ENCODE measurements around the gene BRAT1. TPM values are rescaled to one million over a fixed set of nuclear protein-coding genes. Genes with fewer than 3 reads are reported as not detected.

The BRAT1 gene
- total RNA-seq, 2 experiments from 2014 or later: 44.7 to 52.0 TPM

DNA sequence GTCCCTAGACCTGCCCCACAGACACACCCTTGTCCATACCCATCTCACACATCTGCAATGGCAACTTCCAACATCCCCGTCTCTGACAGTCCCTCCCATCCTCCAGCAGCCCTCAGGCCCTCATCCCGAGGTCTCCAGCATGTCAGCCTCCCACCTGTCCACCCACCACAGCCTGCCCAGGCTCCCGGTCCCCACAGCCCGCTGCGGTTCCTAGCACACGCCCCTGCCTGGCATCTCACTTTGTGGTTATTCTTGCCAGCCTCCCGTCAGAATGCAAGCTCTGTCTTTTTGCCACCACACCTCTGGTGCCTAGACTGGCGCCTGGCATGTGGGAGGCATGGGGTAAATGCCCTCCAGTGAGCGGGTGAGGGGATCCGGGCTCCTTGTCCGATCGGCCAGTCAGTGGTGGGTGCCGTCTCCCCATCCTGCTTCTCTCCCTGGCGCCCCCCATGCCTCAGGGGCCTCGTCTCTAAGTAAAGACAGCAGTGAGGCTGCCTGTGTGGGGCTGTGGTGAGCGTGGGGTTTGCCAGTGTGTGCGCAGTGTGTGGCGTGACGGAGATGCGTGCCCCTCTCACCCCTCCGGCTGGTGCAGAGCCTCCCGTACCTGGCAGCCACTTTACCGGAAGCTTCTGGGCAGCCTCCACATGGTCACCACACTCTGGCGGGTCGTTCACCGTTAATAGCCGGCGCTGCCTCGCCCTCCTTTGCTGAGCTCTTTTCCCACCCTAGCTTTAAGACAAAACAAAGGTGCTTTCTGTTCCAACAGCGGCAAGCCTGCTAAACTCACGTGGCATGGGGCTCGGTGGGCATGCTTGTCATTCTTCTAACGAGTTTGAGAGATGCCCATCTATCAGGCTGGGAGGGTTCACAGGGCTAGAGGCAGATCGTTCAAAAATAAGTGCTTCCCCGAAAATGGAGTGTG lies 48.0 kb upstream of the BRAT1 start:
- POLR2A ChIA-PET: interaction anchor here (0.5 to 1.1 kb wide), 3 partner anchors 9 to 243 kb away, joined by 3 read pairs; no protein-coding TSS in a partner anchor

DNA sequence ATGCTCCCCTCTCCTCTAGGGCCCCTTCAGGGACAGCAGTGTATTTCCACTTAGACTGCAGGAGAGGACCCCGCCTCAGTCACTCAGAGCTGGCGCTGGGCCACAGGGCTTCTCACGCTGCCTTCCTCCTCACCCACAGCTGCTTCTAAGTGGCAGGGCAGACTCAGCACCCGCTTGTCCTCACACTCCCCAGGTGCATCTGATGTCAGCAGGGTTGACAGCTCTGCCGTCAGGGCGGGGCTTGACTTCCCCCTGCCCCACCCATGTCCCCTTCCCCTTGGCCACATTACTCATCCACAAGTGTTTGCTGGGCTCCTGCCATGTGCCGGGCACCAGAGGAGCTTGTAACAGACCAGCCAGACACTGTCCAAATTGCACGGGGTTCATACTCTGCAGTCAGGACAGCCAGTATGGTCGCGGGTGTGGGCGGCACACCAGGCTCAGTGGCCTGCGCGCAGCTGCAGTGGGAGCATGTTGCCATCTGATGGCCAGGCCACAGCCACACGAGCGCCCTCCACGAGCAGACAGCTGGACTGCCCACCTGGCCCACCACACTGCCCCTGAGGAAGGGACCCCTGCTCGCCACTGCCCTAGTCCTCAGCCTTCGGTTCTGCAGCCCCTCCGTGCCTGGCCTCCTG lies 47.2 kb upstream of the BRAT1 start:
- Histone ChIP-seq H3K27ac (ENCODE audit: low read depth, low read length, poor library complexity, severe bottlenecking) (no peak overlapping the region), H3K36me3 (ENCODE audit: insufficient read depth, low read length) (no peaks in the 10 kb centered on the region), H2AFZ (ENCODE audit: low read length) (no peak overlapping the region), H3K4me3 (ENCODE audit: low read depth, low read length, poor library complexity, severe bottlenecking) (no peak overlapping the region), H3K9me3 (ENCODE audit: low read length) (no peaks in the 10 kb centered on the region), H3K9me2 (ENCODE audit: insufficient read depth, low read length) (no peaks in the 10 kb centered on the region), H3K79me2 (ENCODE audit: insufficient read depth, low read depth, low read length) (no peaks in the 10 kb centered on the region), H4K20me1 (ENCODE audit: insufficient read depth, low read length) (no peaks in the 10 kb centered on the region), H3K4me2 (ENCODE audit: low read length) (no peak overlapping the region), H3K4me1 (ENCODE audit: insufficient read depth, low read length, poor library complexity, severe bottlenecking) (no peaks in the 10 kb centered on the region)
- no peak for DNase-seq (ENCODE audit: low spot score)
- ChIA-PET CTCF (ENCODE audit: unreplicated experiment) (no interaction called here), POLR2A (interaction anchor here (0.8 to 1.1 kb wide), 2 partner anchors 10 to 242 kb away, joined by 3 read pairs; no protein-coding TSS in a partner anchor)
- no TSS peak for BruUV-seq (replicated peaks)
- intact Hi-C loops (cut with micrococcal nuclease; ENCODE audit: unreplicated experiment): no loop called here
- no peak for TF ChIP-seq EZH2phosphoT487 (IDR thresholded peaks at IDR 0.05; ENCODE audit: borderline replicate concordance, low read depth, low read length)
- TF ChIP-seq, protein P1, sequence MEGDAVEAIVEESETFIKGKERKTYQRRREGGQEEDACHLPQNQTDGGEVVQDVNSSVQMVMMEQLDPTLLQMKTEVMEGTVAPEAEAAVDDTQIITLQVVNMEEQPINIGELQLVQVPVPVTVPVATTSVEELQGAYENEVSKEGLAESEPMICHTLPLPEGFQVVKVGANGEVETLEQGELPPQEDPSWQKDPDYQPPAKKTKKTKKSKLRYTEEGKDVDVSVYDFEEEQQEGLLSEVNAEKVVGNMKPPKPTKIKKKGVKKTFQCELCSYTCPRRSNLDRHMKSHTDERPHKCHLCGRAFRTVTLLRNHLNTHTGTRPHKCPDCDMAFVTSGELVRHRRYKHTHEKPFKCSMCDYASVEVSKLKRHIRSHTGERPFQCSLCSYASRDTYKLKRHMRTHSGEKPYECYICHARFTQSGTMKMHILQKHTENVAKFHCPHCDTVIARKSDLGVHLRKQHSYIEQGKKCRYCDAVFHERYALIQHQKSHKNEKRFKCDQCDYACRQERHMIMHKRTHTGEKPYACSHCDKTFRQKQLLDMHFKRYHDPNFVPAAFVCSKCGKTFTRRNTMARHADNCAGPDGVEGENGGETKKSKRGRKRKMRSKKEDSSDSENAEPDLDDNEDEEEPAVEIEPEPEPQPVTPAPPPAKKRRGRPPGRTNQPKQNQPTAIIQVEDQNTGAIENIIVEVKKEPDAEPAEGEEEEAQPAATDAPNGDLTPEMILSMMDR (conservative IDR thresholded peaks at IDR 0.05; ENCODE audit: low read length): no peak

More for the DNA sequence above, 48.0 kb upstream of the BRAT1 start:
- Histone ChIP-seq H3K79me2 (ENCODE audit: insufficient read depth, low read depth, low read length) (no peaks in the 10 kb centered on the region), H4K20me1 (ENCODE audit: insufficient read depth, low read length) (no peaks in the 10 kb centered on the region), H3K4me1 (ENCODE audit: insufficient read depth, low read length, poor library complexity, severe bottlenecking) (no peaks in the 10 kb centered on the region), H3K27ac (ENCODE audit: low read depth, low read length, poor library complexity, severe bottlenecking) (no peak overlapping the region), H3K9me2 (ENCODE audit: insufficient read depth, low read length) (no peaks in the 10 kb centered on the region), H3K36me3 (ENCODE audit: insufficient read depth, low read length) (no peaks in the 10 kb centered on the region), H3K4me2 (ENCODE audit: low read length) (no peak overlapping the region), H2AFZ (ENCODE audit: low read length) (no peak overlapping the region), H3K4me3 (ENCODE audit: low read depth, low read length, poor library complexity, severe bottlenecking) (no peak overlapping the region), H3K9me3 (ENCODE audit: low read length) (no peaks in the 10 kb centered on the region)
- intact Hi-C loops (cut with micrococcal nuclease; ENCODE audit: unreplicated experiment): no loop called here
- CTCF ChIA-PET (ENCODE audit: unreplicated experiment): interaction anchor here (0.6 to 0.7 kb wide), 2 partner anchors 32 to 177 kb away, joined by 3 read pairs; no protein-coding TSS in a partner anchor
- DNase-seq (ENCODE audit: low spot score): no peak
- BruUV-seq (replicated peaks): no TSS peak
- TF ChIP-seq, protein P1 (conservative IDR thresholded peaks at IDR 0.05; ENCODE audit: low read length): no peak
